Kidney epithelial cell (primary cell): ENCODE measurements around the gene AKT1. TPM values are rescaled to one million over a fixed set of nuclear protein-coding genes. Genes with fewer than 3 reads are reported as not detected.
A peak's percentile ranks its signal among the peaks of the same experiment; 100 is the strongest.

Experiments used
- DNase-seq: peaks from one replicate; pipeline ENCODE4 v3.0.0-alpha.2; 2010; ENCODE audit warnings: low read depth
- H3K27me3 ChIP-seq: 2 replicates; pipeline ENCODE4 v1.6.0; 2011; ENCODE audit warnings: low read length; ENCODE audit not compliant: control insufficient read depth, insufficient read depth
- H3K36me3 ChIP-seq: 2 replicates; pipeline ENCODE4 v1.5.1; 2011; ENCODE audit warnings: low read length; ENCODE audit not compliant: control insufficient read depth, insufficient read depth
- H3K4me3 ChIP-seq: 2 replicates; pipeline ENCODE4 v1.5.1; 2011; ENCODE audit warnings: low read depth, mild to moderate bottlenecking, control low read depth, low read length
- CTCF ChIP-seq: IDR thresholded peaks from 2 replicates; pipeline ENCODE4 v1.5.1; 2011; ENCODE audit warnings: mild to moderate bottlenecking, moderate library complexity, low read length, control low read depth, inconsistent platforms; ENCODE audit not compliant: insufficient read depth, poor library complexity, severe bottlenecking
- total RNA-seq: library from RNA; depleted of rRNA; stranded (reverse); fragments of >200 nt; gene quantifications from 2 replicates; pipeline ENCODE4 v1.2.3, GENCODE V29; 2015

The AKT1 gene
- total RNA-seq, 1 donor from 2014 or later = 144 TPM

- no peak overlapping the region for H3K4me3 ChIP-seq
- H3K36me3 ChIP-seq = peaks cover 5% of the 10 kb centered on the region
- DNase-seq = no peak
- H3K27me3 ChIP-seq = no peaks in the 10 kb centered on the region
- TF ChIP-seq CTCF = peak; percentile 70
Measured at GRCh38 chr14:104770851-104771272, 24.7 kb downstream of the AKT1 start.

- Histone ChIP-seq H3K4me3 (no peak overlapping the region), H3K27me3 (no peaks in the 10 kb centered on the region), H3K36me3 (peaks cover 5% of the 10 kb centered on the region)
- DNase-seq = no peak
- TF ChIP-seq CTCF = no peak
Measured at GRCh38 chr14:104770072-104770579, 25.4 kb downstream of the AKT1 start.

GRCh38 chr14:104769324-104770071, 26.1 kb downstream of the AKT1 start:
- Histone ChIP-seq H3K27me3 (no peaks in the 10 kb centered on the region), H3K4me3 (no peak overlapping the region), H3K36me3 (peaks cover 4% of the 10 kb centered on the region)
- no peak for DNase-seq
- no peak for TF ChIP-seq CTCF

- peaks cover 4% of the 10 kb centered on the region for H3K36me3 ChIP-seq
- H3K27me3 ChIP-seq = no peaks in the 10 kb centered on the region
- TF ChIP-seq CTCF = peak; percentile 95
- DNase-seq = peak; percentile 18
- H3K4me3 ChIP-seq = no peak overlapping the region
Measured at GRCh38 chr14:104768437-104769323, 26.9 kb downstream of the AKT1 start.

GRCh38 chr14:104767634-104767918, 28.0 kb downstream of the AKT1 start:
- no peak for TF ChIP-seq CTCF
- no peaks in the 10 kb centered on the region for H3K27me3 ChIP-seq
- DNase-seq = no peak
- H3K4me3 ChIP-seq = no peak overlapping the region
- peaks cover 4% of the 10 kb centered on the region for H3K36me3 ChIP-seq
